Measurements from ENCODE around the gene TTLL1. TPM values are rescaled to one million over a fixed set of nuclear protein-coding genes. Genes with fewer than 3 reads are reported as not detected.
A peak's percentile ranks its signal among the peaks of the same experiment; 100 is the strongest.

Gene TTLL1
- total and polyA plus RNA-seq, 9 of the 15 experiments (the other 6 are each of a cell fraction or from before 2014, with no cell fraction given), result 0.06 to 0.85 (median 0.17) TPM

- H3K36me3 ChIP-seq (ENCODE audit: control insufficient read depth, insufficient read depth, low read length), result no peaks in the 10 kb centered on the region
- H2AFZ ChIP-seq (ENCODE audit: low read depth, low read length), result no peak overlapping the region
- H3K9me1 ChIP-seq (ENCODE audit: control insufficient read depth, insufficient read depth, low read length), result no peaks in the 10 kb centered on the region
- CTCF ChIA-PET (ENCODE audit: low intra/inter-chr PET ratio), result no interaction called here
- peak; percentile 53 to 70 (median 62) for DNase-seq (ENCODE audit: extremely low read depth in 1 of 4, low spot score in 3 of 4)
- intact Hi-C loops (cut with micrococcal nuclease), result no loop called here
- H3K9me3 ChIP-seq (replicated peaks; ENCODE audit: control insufficient read depth, insufficient read depth, low read depth, low read length), result no peaks in the 10 kb centered on the region
- H3K4me2 ChIP-seq (ENCODE audit: insufficient read depth, low read length), result no peak overlapping the region
- H3K4me3 ChIP-seq, result no peak overlapping the region
- POLR2A ChIA-PET, result interaction anchor here (0.7 kb wide), 1 partner anchor 351 kb away, joined by 3 read pairs; no protein-coding TSS in a partner anchor
- ATAC-seq, result peak; percentile 91
- H3K79me2 ChIP-seq (ENCODE audit: control insufficient read depth, insufficient read depth, low read length), result no peaks in the 10 kb centered on the region
- H3K27me3 ChIP-seq (ENCODE audit: control insufficient read depth in 2 of 2, insufficient read depth in 2 of 2, low read length in 2 of 2), result peaks cover 0 to 11% of the 10 kb centered on the region in 2 experiments; a peak in 1 of 5 replicates
- peak; percentile 67 for FAIRE-seq
- no TSS peak for BruUV-seq (replicated peaks)
- in situ Hi-C loops (cut with MboI), result no loop called here
- WGBS (ENCODE audit: insufficient coverage, low coverage, missing lambda C conversion rate), result 0% methylated on average over 1 of the region's 5 CpGs
- H3K4me1 ChIP-seq (replicated peaks in 1 of 2; ENCODE audit: control insufficient read depth in 2 of 2, insufficient read depth in 2 of 2, low read length in 2 of 2), result no peaks in the 10 kb centered on the region; a peak in 1 of 5 replicates
- H4K20me1 ChIP-seq (replicated peaks; ENCODE audit: control insufficient read depth, insufficient read depth, low read length), result no peaks in the 10 kb centered on the region
- no peak overlapping the region for H3K9ac ChIP-seq (ENCODE audit: insufficient read depth in 1 of 2, low read depth in 2 of 2, low read length in 2 of 2)
- no peak overlapping the region for H3K27ac ChIP-seq (ENCODE audit: extremely low read depth, low read depth, low read length)
- TF ChIP-seq SAFB2 (IDR thresholded peaks at IDR 0.05; ENCODE audit: borderline replicate concordance, low read depth, low read length, severe bottlenecking) (no peak), REST (IDR thresholded peaks at IDR 0.05; ENCODE audit: borderline replicate concordance) (peak; percentile 28; the same call in 1 of the 2 replicates), REST (CRISPR knock-in tag; IDR thresholded peaks at IDR 0.05; ENCODE audit: low read depth) (no peak), STAG1 (CRISPR knock-in tag; IDR thresholded peaks at IDR 0.05; ENCODE audit: borderline replicate concordance) (peak; percentile 59; the same call in 1 of the 2 replicates), CTCF (IDR thresholded peaks at IDR 0.05 in 2 of 3, conservative IDR thresholded peaks at IDR 0.05 in 1 of 3; ENCODE audit: insufficient read depth in 2 of 3, low read depth in 1 of 3, low read length in 3 of 3) (peak; percentile 71 to 89 (median 81)), SMC3 (conservative IDR thresholded peaks at IDR 0.05; ENCODE audit: insufficient read depth, low read depth, low read length) (peak; percentile 64), VEZF1 (CRISPR knock-in tag; IDR thresholded peaks at IDR 0.05) (no peak), RAD21 (CRISPR knock-in tag; conservative IDR thresholded peaks at IDR 0.05 in 1 of 2, IDR thresholded peaks at IDR 0.05 in 1 of 2) (peak in 1 of 2 experiments; percentile 63; a peak in 2 of 4 replicates), USF1 (CRISPR knock-in tag; IDR thresholded peaks at IDR 0.05) (0 out of 2 replicates have a peak, but pooled peaks have one; percentile 7)
These were observed 29.0 kb downstream of the TTLL1 start for GRCh38 chr22:43060183-43060582.

Measured in K562 (cell line).